Naive thymus-derived CD4-positive, alpha-beta T cell (primary cell): Measurements from ENCODE around the gene NOX5. TPM values are rescaled to one million over a fixed set of nuclear protein-coding genes. Genes with fewer than 3 reads are reported as not detected.

Experiments
- ATAC-seq: fragments of 150-1000 bp; cut with Tn5 transposase; 2 replicates; pipeline ENCODE4 v1.10.0; 2021; ENCODE audit warnings: mild to moderate bottlenecking, moderate library complexity
- CTCF ChIA-PET: fragments of 350-600 bp; sonication (Branson Sonifier 250); formaldehyde crosslinking; loops from one replicate; lab custom pipeline; 2021; ENCODE audit warnings: antibody characterized with exemption; lab: Charles Lee
- POLR2A ChIA-PET: fragments of 350-600 bp; sonication (Branson Sonifier 250); formaldehyde crosslinking; loops from one replicate; lab custom pipeline; 2021; ENCODE audit warnings: antibody characterized with exemption, inconsistent platforms; lab: Charles Lee
- DNase-seq, 9 donors: peaks; one replicate each; pipeline versions ENCODE4 v3.0.0 to v3.0.0-alpha.2; 2020 to 2022; ENCODE audit warnings: mixed read lengths in 1 of 9
- H3K27ac ChIP-seq: one replicate; pipeline ENCODE4 v1.7.0; 2013; ENCODE audit warnings: mild to moderate bottlenecking, low read depth, low read length, moderate library complexity
- H3K27me3 ChIP-seq, 2 donors: one replicate each; pipeline ENCODE4 v1.7.0; 2013; ENCODE audit warnings: low read length in 2 of 2, mild to moderate bottlenecking in 2 of 2, moderate library complexity in 2 of 2; ENCODE audit not compliant: control insufficient read depth in 2 of 2, insufficient read depth in 2 of 2
- H3K36me3 ChIP-seq, 3 experiments: 1 replicate in 2 of 3; 2 replicates in 1 of 3; pipeline ENCODE4 v1.7.0; 2013; ENCODE audit warnings: low read length in 3 of 3, mild to moderate bottlenecking in 3 of 3, moderate library complexity in 1 of 3; ENCODE audit not compliant: insufficient read depth in 3 of 3, control insufficient read depth in 2 of 3
- H3K4me1 ChIP-seq, 2 donors: one replicate each; pipeline ENCODE4 v1.7.0; 2013; ENCODE audit warnings: low read length in 2 of 2, mild to moderate bottlenecking in 2 of 2, moderate library complexity in 1 of 2; ENCODE audit not compliant: control insufficient read depth in 2 of 2, insufficient read depth in 2 of 2
- H3K4me3 ChIP-seq: 2 replicates; pipeline ENCODE4 v1.7.0; 2013; ENCODE audit warnings: mild to moderate bottlenecking, low read length
- H3K9me3 ChIP-seq, 3 experiments: 1 replicate in 2 of 3; 2 replicates in 1 of 3; pipeline ENCODE4 v1.7.0; 2013; ENCODE audit warnings: low read length in 3 of 3; ENCODE audit not compliant: control insufficient read depth in 2 of 3
- H3K27ac Mint-ChIP-seq, 9 donors: one replicate each; pipeline ENCODE4 v1.8.0; 2020 to 2022; ENCODE audit warnings: mixed read lengths in 9 of 9, mild to moderate bottlenecking in 8 of 9, moderate library complexity in 5 of 9, inconsistent platforms in 2 of 9
- H3K27me3 Mint-ChIP-seq, 5 donors: one replicate each; pipeline ENCODE4 v1.8.0; 2021 to 2022; ENCODE audit warnings: mixed read lengths in 5 of 5, mild to moderate bottlenecking in 1 of 5
- H3K36me3 Mint-ChIP-seq, 5 donors: one replicate each; pipeline ENCODE4 v1.8.0; 2020 to 2022; ENCODE audit warnings: mixed read lengths in 5 of 5, mild to moderate bottlenecking in 3 of 5, inconsistent platforms in 1 of 5
- H3K4me1 Mint-ChIP-seq, 7 donors: one replicate each; pipeline ENCODE4 v1.8.0; 2020 to 2022; ENCODE audit warnings: mixed read lengths in 7 of 7, mild to moderate bottlenecking in 3 of 7, inconsistent platforms in 1 of 7
- H3K4me3 Mint-ChIP-seq, 10 donors: one replicate each; pipeline ENCODE4 v1.8.0; 2020 to 2022; ENCODE audit warnings: mild to moderate bottlenecking in 10 of 10, mixed read lengths in 10 of 10, moderate library complexity in 6 of 10, inconsistent platforms in 2 of 10
- H3K9me3 Mint-ChIP-seq, 11 donors: one replicate each; pipeline ENCODE4 v1.8.0; 2020 to 2022; ENCODE audit warnings: mixed read lengths in 11 of 11, mild to moderate bottlenecking in 4 of 11, inconsistent platforms in 1 of 11, moderate library complexity in 1 of 11
- intact Hi-C, 2 donors: fragments of 100-400 bp; cut with micrococcal nuclease; formaldehyde crosslinking; loops; one replicate each; pipeline ENCODE4 v1.15.1; 2023
- polyA plus RNA-seq, 2 donors: library from polyadenylated mRNA; unstranded; fragments of 300-500 nt; fragmentation: Illumina TruSeq; gene quantifications; one replicate each; pipeline ENCODE4 v1.2.3, GENCODE V29; 2021
- total RNA-seq, 6 experiments: library from RNA in 5 of 6; stranded (reverse) in 5 of 6; gene quantifications; 1 replicate in 5 of 6; 2 replicates in 1 of 6; pipeline ENCODE4 v1.2.3 and lab custom pipeline; 2021 to 2026

Gene NOX5
- total and polyA plus RNA-seq, 7 experiments from 2014 or later, result 0.05 TPM; not detected in 6

DNA sequence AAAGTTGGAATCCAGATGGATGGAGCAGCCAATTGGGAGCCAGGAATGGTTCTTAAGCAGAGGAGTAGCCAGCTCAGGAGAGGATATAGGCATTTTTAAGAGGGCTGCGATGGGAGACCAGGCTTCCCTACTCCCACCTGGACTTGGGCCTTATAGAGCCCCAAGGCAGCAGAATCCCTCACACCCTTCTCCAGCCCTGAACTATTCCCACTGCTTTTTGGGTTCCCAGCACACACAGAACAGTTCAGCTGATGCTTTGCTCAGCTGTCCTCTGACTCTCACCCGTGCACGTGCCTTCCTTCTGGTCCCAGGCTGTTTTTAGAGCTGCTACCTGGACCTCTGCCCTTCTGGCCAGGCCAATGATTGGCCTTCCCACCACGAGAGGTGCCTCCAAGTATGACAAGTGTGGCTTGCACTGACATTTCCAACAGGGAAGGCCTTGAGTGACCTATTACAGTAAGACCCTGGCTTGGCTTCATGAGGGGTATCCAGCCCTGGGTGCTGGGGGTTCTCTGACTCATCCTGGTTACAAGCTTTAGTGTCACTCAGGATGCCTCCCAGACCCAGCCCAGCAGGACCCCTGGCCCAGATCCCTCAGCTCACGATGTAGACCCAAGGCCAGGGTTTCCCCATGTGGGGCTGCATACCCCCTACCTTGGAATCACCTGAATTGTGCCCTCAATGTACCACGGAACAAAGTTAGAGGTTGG, 25.2 kb downstream of the NOX5 start:
- Histone ChIP-seq H3K4me3 (no peak overlapping the region), H3K4me1 (no peaks in the 10 kb centered on the region), H3K27ac (no peak overlapping the region), H3K27me3 (no peaks in the 10 kb centered on the region), H3K36me3 (no peaks in the 10 kb centered on the region), H3K9me3 (no peaks in the 10 kb centered on the region)
- intact Hi-C loops, result no loop called here
- Mint-ChIP-seq H3K27me3 (peaks cover 0 to 33% (median 17%) of the 10 kb centered on the region in 5 donors), H3K27ac (no peak overlapping the region), H3K4me3 (no peak overlapping the region), H3K36me3 (no peaks in the 10 kb centered on the region), H3K9me3 (no peaks in the 10 kb centered on the region), H3K4me1 (no peaks in the 10 kb centered on the region)
- no peak for ATAC-seq
- POLR2A ChIA-PET, result no interaction called here
- CTCF ChIA-PET, result interaction anchor here (0.6 to 0.9 kb wide), 2 partner anchors 18 to 861 kb away, joined by 3 read pairs; no protein-coding TSS in a partner anchor
- DNase-seq, result peak in 1 of 9 donors; percentile 13

GRCh38 chr15:69042531-69042930, 28.0 kb downstream of the NOX5 start:
- H3K27ac ChIP-seq, result no peak overlapping the region
- POLR2A ChIA-PET, result no interaction called here
- H3K36me3 Mint-ChIP-seq, result no peaks in the 10 kb centered on the region
- DNase-seq, result no peak
- H3K27me3 Mint-ChIP-seq, result peaks cover 0 to 16% (median under 1%) of the 10 kb centered on the region in 5 donors
- H3K36me3 ChIP-seq, result no peaks in the 10 kb centered on the region
- no peak for ATAC-seq
- no peaks in the 10 kb centered on the region for H3K9me3 Mint-ChIP-seq
- CTCF ChIA-PET, result no interaction called here
- H3K4me3 Mint-ChIP-seq, result no peak overlapping the region
- no peaks in the 10 kb centered on the region for H3K4me1 Mint-ChIP-seq
- no peaks in the 10 kb centered on the region for H3K9me3 ChIP-seq
- no peaks in the 10 kb centered on the region for H3K27me3 ChIP-seq
- intact Hi-C loops, result no loop called here
- H3K27ac Mint-ChIP-seq, result no peak overlapping the region
- H3K4me3 ChIP-seq, result no peak overlapping the region
- no peaks in the 10 kb centered on the region for H3K4me1 ChIP-seq

DNA sequence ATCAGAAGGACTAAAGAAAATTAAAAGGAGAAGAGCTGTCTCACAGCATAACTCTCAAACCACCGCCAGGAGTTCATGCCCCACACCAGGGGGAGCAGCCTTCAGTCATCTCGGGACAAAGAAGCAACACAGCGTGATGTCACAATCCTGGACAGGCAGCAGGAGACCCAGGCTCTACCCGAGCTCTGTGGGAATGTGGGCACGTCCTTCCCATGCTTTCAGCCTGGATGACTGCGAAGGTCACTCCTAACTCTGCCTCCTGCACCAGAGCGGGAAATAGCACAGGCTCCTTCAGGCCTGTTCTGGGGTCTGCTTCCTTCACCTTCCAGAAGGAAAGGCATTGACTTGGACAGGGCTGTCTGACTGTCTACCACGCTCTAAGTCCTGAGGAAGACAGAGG, 31.3 kb downstream of the NOX5 start:
- ChIA-PET CTCF (no interaction called here), POLR2A (no interaction called here)
- Mint-ChIP-seq H3K36me3 (no peaks in the 10 kb centered on the region), H3K4me3 (no peak overlapping the region), H3K9me3 (peaks cover 0 to under 1% (median 0%) of the 10 kb centered on the region in 11 donors), H3K4me1 (no peaks in the 10 kb centered on the region), H3K27ac (no peak overlapping the region), H3K27me3 (peaks cover 0 to 4% (median 4%) of the 10 kb centered on the region in 5 donors)
- ATAC-seq (no peak), DNase-seq (no peak)
- intact Hi-C loops, result no loop called here
- Histone ChIP-seq H3K27me3 (no peaks in the 10 kb centered on the region), H3K9me3 (no peaks in the 10 kb centered on the region), H3K4me3 (no peak overlapping the region), H3K36me3 (no peaks in the 10 kb centered on the region), H3K27ac (no peak overlapping the region), H3K4me1 (no peaks in the 10 kb centered on the region)

- H3K9me3 Mint-ChIP-seq, result peaks cover 0 to 2% (median 0%) of the 10 kb centered on the region in 11 donors
- no peak for ATAC-seq
- ChIA-PET POLR2A (no interaction called here), CTCF (interaction anchor here (1.5 kb wide), 1 partner anchor 12 kb away, joined by 3 read pairs; no protein-coding TSS in a partner anchor)
- Histone ChIP-seq H3K4me3 (no peak overlapping the region), H3K4me1 (no peaks in the 10 kb centered on the region), H3K27ac (no peak overlapping the region), H3K36me3 (no peaks in the 10 kb centered on the region), H3K27me3 (no peaks in the 10 kb centered on the region), H3K9me3 (no peaks in the 10 kb centered on the region)
- H3K4me3 Mint-ChIP-seq, result no peak overlapping the region
- intact Hi-C loops, result no loop called here
- H3K27me3 Mint-ChIP-seq, result peaks cover 0 to 5% (median 4%) of the 10 kb centered on the region in 5 donors
- DNase-seq, result no peak
- no peak overlapping the region for H3K27ac Mint-ChIP-seq
- no peaks in the 10 kb centered on the region for H3K4me1 Mint-ChIP-seq
- no peaks in the 10 kb centered on the region for H3K36me3 Mint-ChIP-seq
Measured at GRCh38 chr15:69046781-69047180, 32.3 kb downstream of the NOX5 start.

DNA sequence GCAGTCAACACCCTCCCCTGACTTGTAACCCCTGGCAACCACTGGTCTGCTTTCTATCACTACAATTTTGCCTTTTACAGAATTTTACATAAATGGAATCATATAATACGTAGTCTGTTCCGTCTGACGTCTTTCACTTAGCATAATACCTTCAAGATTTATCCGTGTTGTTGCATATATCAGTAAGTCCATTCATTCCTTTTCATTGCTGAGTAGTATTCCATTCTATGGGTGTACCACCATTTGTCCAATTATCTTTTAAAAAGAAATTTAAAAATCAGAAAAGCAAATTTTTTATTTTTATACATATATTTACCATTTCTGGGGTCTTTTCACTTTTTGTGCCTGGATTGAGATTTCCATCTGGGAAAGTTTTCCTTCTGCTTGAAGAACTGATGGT, 35.5 kb downstream of the NOX5 start:
- Mint-ChIP-seq H3K9me3 (peaks cover 0 to 2% (median 0%) of the 10 kb centered on the region in 11 donors), H3K4me1 (no peaks in the 10 kb centered on the region), H3K4me3 (no peak overlapping the region), H3K27ac (no peak overlapping the region), H3K36me3 (no peaks in the 10 kb centered on the region), H3K27me3 (peaks cover 0 to 11% (median 4%) of the 10 kb centered on the region in 5 donors)
- no peaks in the 10 kb centered on the region for H3K9me3 ChIP-seq
- no peak overlapping the region for H3K4me3 ChIP-seq
- H3K27ac ChIP-seq, result no peak overlapping the region
- H3K4me1 ChIP-seq, result no peaks in the 10 kb centered on the region
- POLR2A ChIA-PET, result no interaction called here
- CTCF ChIA-PET, result interaction anchor here (1.0 kb wide), 1 partner anchor 9 kb away, joined by 4 read pairs; no protein-coding TSS in a partner anchor
- H3K36me3 ChIP-seq, result no peaks in the 10 kb centered on the region
- intact Hi-C loops, result no loop called here
- ATAC-seq, result no peak
- H3K27me3 ChIP-seq, result no peaks in the 10 kb centered on the region
- no peak for DNase-seq

DNA sequence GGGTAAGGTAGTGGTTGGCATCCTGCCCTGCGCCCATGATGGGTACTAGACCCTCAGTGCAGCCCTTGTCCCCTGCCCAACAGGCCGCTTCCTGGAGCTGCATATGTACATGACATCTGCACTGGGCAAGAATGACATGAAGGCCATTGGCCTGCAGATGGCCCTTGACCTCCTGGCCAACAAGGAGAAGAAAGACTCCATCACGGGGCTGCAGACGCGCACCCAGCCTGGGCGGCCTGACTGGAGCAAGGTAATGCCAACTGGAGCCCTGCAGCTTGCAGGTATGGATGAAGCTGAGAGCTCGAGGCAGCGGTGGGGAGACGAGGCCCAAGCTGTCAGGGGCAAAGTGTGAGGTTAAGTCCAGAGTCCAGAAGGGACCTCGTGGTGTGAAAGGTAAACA, 40.8 kb downstream of the NOX5 start:
- CTCF ChIA-PET, result interaction anchor here (1.2 to 5.6 kb wide), 2 partner anchors 210 to 338 kb away, joined by 3 to 51 read pairs; no protein-coding TSS in a partner anchor
- peaks cover 0 to 13% of the 10 kb centered on the region in 2 donors for H3K4me1 ChIP-seq
- no peak for DNase-seq
- intact Hi-C loops, result loop anchor here in 1 of 2 donors (5.0 kb wide), 1 partner anchor 407 kb away; no protein-coding TSS in a partner anchor
- no peaks in the 10 kb centered on the region for H3K9me3 ChIP-seq
- Mint-ChIP-seq H3K27ac (no peak overlapping the region), H3K36me3 (no peaks in the 10 kb centered on the region), H3K4me1 (peaks cover 0 to 16% (median 14%) of the 10 kb centered on the region in 7 donors), H3K4me3 (no peak overlapping the region), H3K9me3 (peaks cover 0 to 2% (median 0%) of the 10 kb centered on the region in 11 donors), H3K27me3 (peaks cover 0 to 23% (median 8%) of the 10 kb centered on the region in 5 donors)
- POLR2A ChIA-PET, result interaction anchor here (0.8 kb wide), 1 partner anchor 399 kb away, joined by 3 read pairs; no protein-coding TSS in a partner anchor
- H3K27me3 ChIP-seq, result no peaks in the 10 kb centered on the region
- H3K4me3 ChIP-seq, result no peak overlapping the region
- no peak overlapping the region for H3K27ac ChIP-seq
- H3K36me3 ChIP-seq, result no peaks in the 10 kb centered on the region
- ATAC-seq, result no peak
